Uterus (tissue), 2 donors: ENCODE data around the gene IL16.

ENCODE experiments used
- POLR2A ChIP-seq, 2 donors: fragments of 450-650 bp; IDR thresholded peaks; one replicate each; pipeline ENCODE4 v1.6.1; 2016; ENCODE audit warnings: antibody characterized with exemption in 2 of 2, mild to moderate bottlenecking in 1 of 2, moderate library complexity in 1 of 2
- TF ChIP-seq, protein P1 (sequence below), 4 experiments: fragments of 200-600 bp in 2 of 4; fragments of 450-650 bp in 2 of 4; sonication (generic) in 2 of 4; IDR thresholded peaks; one replicate each; pipeline ENCODE4 v1.5.1; 2016 to 2019; ENCODE audit warnings: antibody characterized with exemption in 4 of 4, mild to moderate bottlenecking in 2 of 4, moderate library complexity in 1 of 4

DNA sequence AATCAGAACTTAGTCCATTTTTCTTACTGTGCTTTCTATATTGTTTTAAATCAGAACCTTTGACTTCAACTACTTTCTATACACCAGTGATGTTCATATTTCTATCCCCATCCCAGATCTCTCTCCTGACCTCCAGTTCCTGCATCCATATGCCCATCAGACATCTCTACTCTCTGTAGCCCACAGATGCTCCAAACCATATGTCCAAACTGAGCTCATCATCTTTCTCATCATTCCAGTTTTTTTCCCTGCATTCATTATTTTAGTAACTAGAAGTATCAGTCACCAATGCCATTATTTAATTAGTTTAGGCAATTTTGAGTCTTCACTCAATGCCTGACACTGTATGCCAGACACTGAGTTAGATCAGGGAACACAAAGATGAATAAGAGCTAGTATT is 25.4 kb upstream of the IL16 start:
- TF ChIP-seq, protein P1, sequence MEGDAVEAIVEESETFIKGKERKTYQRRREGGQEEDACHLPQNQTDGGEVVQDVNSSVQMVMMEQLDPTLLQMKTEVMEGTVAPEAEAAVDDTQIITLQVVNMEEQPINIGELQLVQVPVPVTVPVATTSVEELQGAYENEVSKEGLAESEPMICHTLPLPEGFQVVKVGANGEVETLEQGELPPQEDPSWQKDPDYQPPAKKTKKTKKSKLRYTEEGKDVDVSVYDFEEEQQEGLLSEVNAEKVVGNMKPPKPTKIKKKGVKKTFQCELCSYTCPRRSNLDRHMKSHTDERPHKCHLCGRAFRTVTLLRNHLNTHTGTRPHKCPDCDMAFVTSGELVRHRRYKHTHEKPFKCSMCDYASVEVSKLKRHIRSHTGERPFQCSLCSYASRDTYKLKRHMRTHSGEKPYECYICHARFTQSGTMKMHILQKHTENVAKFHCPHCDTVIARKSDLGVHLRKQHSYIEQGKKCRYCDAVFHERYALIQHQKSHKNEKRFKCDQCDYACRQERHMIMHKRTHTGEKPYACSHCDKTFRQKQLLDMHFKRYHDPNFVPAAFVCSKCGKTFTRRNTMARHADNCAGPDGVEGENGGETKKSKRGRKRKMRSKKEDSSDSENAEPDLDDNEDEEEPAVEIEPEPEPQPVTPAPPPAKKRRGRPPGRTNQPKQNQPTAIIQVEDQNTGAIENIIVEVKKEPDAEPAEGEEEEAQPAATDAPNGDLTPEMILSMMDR (IDR thresholded peaks at IDR 0.05): no peak
- no peak for TF ChIP-seq POLR2A (IDR thresholded peaks at IDR 0.05)
